Renal cortical epithelial cell (primary cell): ENCODE data around the gene TGM6. TPM values are rescaled to one million over a fixed set of nuclear protein-coding genes. Genes with fewer than 3 reads are reported as not detected.
"Not testable (repeated sequence)": the region's sequence is repeated elsewhere in the genome, so short reads cannot be mapped to it uniquely, and the experiment has no call there.

ENCODE experiments used
- DNase-seq: peaks from one replicate; pipeline ENCODE4 v3.0.0-alpha.2; 2011; ENCODE audit warnings: low read depth
- total RNA-seq: library from RNA; depleted of rRNA; stranded (reverse); fragments of >200 nt; gene quantifications from 2 replicates; pipeline ENCODE4 v1.2.3, GENCODE V29; 2014

Gene TGM6
- total RNA-seq, 1 donor from 2014 or later = not detected

- no peak for DNase-seq
Measured at GRCh38 chr20:2398449-2398848, 17.7 kb downstream of the TGM6 start.

- no peak for DNase-seq
Measured at GRCh38 chr20:2399390-2399789, 18.7 kb downstream of the TGM6 start.

GRCh38 chr20:2400290-2400689 lies 19.6 kb downstream of the TGM6 start:
- DNase-seq = no peak

- no peak for DNase-seq
Measured at GRCh38 chr20:2401527-2401926, 20.8 kb downstream of the TGM6 start.

- peak; percentile 51 for DNase-seq
Measured at GRCh38 chr20:2402271-2402980, 21.7 kb downstream of the TGM6 start.

- DNase-seq = no peak
Measured at GRCh38 chr20:2403291-2404052, 22.8 kb downstream of the TGM6 start.

- no peak for DNase-seq
Measured at GRCh38 chr20:2405693-2406065, 25.0 kb downstream of the TGM6 start.

- DNase-seq = not testable (repeated sequence)
Measured at GRCh38 chr20:2407355-2407754, 26.7 kb downstream of the TGM6 start.

GRCh38 chr20:2408111-2408510 lies 27.4 kb downstream of the TGM6 start:
- DNase-seq = no peak

- DNase-seq = no peak
Measured at GRCh38 chr20:2416541-2417212, 36.0 kb downstream of the TGM6 start.

GRCh38 chr20:2417213-2417541 lies 36.5 kb downstream of the TGM6 start:
- no peak for DNase-seq

GRCh38 chr20:2418388-2418787 lies 37.7 kb downstream of the TGM6 start:
- no peak for DNase-seq

- no peak for DNase-seq
Measured at GRCh38 chr20:2420510-2420909, 39.8 kb downstream of the TGM6 start.

GRCh38 chr20:2421247-2421646 lies 40.5 kb downstream of the TGM6 start:
- DNase-seq = peak; percentile 4

- no peak for DNase-seq
Measured at GRCh38 chr20:2429051-2429450, 48.4 kb downstream of the TGM6 start.

- no peak for DNase-seq
Measured at GRCh38 chr20:2430538-2430937, 49.8 kb downstream of the TGM6 start.

GRCh38 chr20:2431185-2431584 lies 50.5 kb downstream of the TGM6 start:
- DNase-seq = no peak

GRCh38 chr20:2446845-2447244 lies 66.1 kb downstream of the TGM6 start:
- no peak for DNase-seq

- DNase-seq = no peak
Measured at GRCh38 chr20:2449386-2449785, 68.7 kb downstream of the TGM6 start.

GRCh38 chr20:2451422-2451821 lies 70.7 kb downstream of the TGM6 start:
- no peak for DNase-seq

GRCh38 chr20:2451939-2452732 lies 71.4 kb downstream of the TGM6 start:
- DNase-seq = peak; percentile 65

GRCh38 chr20:2453792-2454191 lies 73.1 kb downstream of the TGM6 start:
- DNase-seq = no peak
